Smooth muscle cell of the umbilical artery (primary cell): Measurements from ENCODE around the gene RD3L. TPM values are rescaled to one million over a fixed set of nuclear protein-coding genes. Genes with fewer than 3 reads are reported as not detected.

Experiments used
- total RNA-seq: library from RNA; depleted of rRNA; stranded (reverse); fragments of >200 nt; gene quantifications from 2 replicates; pipeline ENCODE4 v1.2.3, GENCODE V29; 2014

RD3L gene
- total RNA-seq, result not detected in 2 replicates

DNA sequence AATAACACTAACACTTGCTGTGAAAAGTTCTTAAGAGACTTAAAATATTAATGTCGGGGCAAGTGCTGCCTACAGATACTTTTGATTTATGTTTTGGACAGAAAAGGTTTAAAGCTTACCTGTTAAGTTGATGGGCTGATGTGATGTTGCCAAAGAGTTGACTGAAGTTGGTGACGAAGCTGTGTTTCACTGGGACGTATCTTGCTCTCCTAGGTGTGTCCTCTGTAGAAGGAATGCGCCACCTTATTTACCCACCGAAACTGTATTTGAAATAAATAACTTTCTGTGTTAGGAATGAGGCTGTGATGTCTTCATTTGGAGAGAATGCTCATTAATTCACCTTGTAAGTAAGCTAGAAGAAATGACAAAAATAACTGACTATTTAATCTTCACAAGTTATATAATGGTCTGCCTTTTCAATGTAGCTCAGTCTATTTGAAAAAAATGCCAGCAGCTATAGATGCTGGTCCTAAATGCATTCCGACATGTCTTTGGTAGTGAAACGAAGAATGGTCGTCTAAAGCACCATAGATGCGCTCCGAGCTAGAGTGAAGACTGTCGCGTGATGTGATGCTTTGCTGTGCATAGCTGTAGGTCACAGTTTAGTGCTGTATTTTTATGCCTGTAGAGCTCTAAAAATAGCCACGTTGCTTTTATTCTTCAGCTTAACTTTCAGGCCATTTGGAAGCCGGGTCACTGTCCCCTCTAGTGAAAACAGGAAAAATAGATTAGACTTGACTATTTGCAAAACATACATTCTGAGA, at the start of gene RD3L:
Gene RD3L (minus strand): TSS at position 557 of the 764 bp plus-strand sequence. CDS start 834 bp downstream, outside the sequence.

DNA sequence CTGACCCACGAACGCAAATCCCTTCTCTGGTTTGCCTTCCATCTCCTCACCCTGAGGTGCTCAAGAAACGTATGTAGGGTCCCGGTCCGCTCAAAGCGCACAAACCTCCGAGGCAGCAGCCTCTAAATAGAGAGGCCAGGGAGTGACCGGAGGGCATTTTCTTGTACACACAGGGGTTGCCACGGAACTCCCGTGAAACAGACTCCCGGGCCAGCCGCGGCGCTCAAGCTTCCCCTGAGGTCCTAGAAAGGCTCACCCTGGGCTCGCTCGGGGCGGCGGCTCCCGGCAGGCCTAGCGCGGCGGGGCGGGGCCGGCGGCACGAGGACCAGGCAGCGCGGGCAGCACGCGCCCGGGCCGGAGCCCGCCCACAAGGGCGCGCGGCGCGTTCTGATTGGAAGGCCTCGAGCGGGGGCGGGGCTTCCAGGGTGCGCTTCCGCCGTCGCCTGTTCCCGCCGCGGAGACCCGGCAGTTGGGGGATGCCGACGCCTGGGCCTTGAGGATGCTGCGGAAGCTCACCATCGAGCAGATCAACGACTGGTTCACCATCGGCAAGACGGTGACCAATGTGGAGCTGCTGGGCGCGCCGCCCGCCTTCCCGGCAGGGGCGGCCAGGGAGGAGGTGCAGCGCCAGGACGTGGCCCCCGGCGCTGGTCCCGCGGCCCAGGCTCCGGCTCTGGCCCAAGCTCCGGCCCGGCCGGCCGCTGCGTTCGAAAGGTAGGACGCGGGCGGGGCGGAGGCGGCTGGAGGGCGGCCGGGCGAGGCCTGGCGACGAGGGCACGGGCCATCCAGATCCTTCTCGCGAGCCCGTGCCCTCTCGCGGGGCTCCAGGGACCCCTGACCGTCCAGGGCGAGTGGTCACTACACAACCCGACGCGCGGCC, 14.1 kb downstream of the RD3L start, which contains the start of gene TDRD9:
Gene TDRD9 (plus strand): TSS at position 446 of the 880 bp plus-strand sequence. CDS start 54 bp downstream, at position 500.

Other genes starting within 250 kb of the RD3L start
- 3.3 and 11.4 TPM in 2 replicates for gene XRCC3, start 227.1 kb downstream of the RD3L start, total RNA-seq
- gene ZFYVE21, start 226.7 kb downstream of the RD3L start, total RNA-seq, result 47.5 and 52.3 TPM in 2 replicates
- gene PPP1R13B, start 95.0 kb downstream of the RD3L start, total RNA-seq, result 3.2 and 4.2 TPM in 2 replicates
- gene TDRD9, start 14.1 kb downstream of the RD3L start, total RNA-seq, result 0.30 and 0.60 TPM in 2 replicates
- not detected in 2 replicates for gene ASPG, start 143.2 kb upstream of the RD3L start, total RNA-seq
- gene KIF26A, start 196.1 kb upstream of the RD3L start, total RNA-seq, result 0.05 and 0.30 TPM in 2 replicates